GM21360 (cell line): Measurements from ENCODE around the gene PMS2.
"Not testable (repeated sequence)": the region's sequence is repeated elsewhere in the genome, so short reads cannot be mapped to it uniquely, and the experiment has no call there.

Experiments used
- ATAC-seq: cut with Tn5 transposase; IDR thresholded peaks from one replicate; pipeline ENCODE4 v1.9.1; 2021; ENCODE audit warnings: mild to moderate bottlenecking, moderate library complexity; ENCODE audit not compliant: unreplicated experiment

PMS2 gene, protein sequence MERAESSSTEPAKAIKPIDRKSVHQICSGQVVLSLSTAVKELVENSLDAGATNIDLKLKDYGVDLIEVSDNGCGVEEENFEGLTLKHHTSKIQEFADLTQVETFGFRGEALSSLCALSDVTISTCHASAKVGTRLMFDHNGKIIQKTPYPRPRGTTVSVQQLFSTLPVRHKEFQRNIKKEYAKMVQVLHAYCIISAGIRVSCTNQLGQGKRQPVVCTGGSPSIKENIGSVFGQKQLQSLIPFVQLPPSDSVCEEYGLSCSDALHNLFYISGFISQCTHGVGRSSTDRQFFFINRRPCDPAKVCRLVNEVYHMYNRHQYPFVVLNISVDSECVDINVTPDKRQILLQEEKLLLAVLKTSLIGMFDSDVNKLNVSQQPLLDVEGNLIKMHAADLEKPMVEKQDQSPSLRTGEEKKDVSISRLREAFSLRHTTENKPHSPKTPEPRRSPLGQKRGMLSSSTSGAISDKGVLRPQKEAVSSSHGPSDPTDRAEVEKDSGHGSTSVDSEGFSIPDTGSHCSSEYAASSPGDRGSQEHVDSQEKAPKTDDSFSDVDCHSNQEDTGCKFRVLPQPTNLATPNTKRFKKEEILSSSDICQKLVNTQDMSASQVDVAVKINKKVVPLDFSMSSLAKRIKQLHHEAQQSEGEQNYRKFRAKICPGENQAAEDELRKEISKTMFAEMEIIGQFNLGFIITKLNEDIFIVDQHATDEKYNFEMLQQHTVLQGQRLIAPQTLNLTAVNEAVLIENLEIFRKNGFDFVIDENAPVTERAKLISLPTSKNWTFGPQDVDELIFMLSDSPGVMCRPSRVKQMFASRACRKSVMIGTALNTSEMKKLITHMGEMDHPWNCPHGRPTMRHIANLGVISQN

DNA sequence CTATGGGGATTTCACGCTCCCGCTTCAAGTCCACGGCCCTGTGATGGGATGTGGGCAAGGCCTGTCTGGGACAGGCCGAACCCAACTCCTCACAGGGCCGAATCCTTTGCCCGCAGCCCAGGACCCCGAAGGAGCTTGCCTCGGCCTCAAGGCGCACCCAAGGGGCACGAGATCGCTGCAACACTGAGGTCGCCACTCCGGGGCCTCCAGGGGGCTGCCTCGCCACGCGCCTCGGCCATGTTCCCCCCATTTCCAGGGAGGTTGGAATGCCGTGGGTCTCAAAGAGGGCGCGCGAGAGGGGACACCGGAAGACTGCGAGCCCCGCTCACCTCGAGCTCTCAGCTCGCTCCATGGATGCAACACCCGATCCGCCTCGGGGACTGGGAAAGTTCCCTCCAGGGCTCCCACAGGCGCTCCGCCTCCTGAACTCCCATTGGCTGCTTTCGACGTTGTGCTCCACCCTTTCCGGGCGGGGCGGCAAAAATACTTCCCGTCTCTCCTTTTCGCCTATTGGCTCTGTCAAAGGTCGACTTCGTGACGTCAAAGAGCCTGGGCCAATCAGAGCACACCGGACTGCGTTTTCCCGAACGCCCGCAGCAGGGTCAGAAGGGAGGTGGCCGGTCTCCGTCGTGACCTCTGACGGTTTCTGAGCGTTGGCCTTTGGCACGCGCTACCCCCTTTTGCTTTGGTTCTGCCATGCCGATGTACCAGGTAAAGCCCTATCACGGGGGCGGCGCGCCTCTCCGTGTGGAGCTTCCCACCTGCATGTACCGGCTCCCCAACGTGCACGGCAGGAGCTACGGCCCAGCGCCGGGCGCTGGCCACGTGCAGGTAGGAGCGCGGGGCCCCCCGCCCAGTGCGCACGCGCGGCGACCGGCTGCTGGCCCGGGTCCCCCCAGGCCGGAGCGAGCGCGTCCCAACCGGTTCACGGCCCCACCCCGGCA lies at the start of gene PMS2, which contains the start of gene AIMP2:
PMS2 (minus strand) TSS at position 382 of the 944 bp plus-strand sequence; CDS start at position 352, 30 bp downstream.
AIMP2 (plus strand) TSS at position 605 of the 944 bp plus-strand sequence; CDS start at position 697, 92 bp downstream.
- peak; percentile 91 for ATAC-seq

- no peak for ATAC-seq
Observed at GRCh38 chr7:6057316-6058129, 48.7 kb upstream of the PMS2 start.

GRCh38 chr7:6056616-6057015 lies 47.8 kb upstream of the PMS2 start:
- ATAC-seq = no peak

DNA sequence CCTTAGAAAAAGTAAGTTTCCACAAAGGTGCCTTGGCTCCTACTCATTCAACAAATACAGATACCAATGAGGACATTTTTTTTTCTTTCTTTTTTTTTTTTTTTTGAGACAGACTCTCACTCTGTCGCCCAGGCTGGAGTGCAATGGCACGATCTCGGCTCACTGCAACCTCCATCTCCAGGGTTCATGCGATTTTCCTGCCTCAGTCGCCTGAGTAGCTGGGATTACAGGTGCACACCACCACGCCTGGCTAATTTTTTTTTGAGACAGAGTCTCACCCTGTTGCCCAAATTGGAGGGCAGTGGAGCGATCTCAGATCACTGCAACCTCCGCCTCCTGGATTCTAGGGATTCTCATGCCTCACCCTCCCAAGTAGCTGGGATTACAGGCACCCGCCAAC lies 42.3 kb upstream of the PMS2 start:
- not testable (repeated sequence) for ATAC-seq

GRCh38 chr7:6049780-6050179 lies 40.9 kb upstream of the PMS2 start:
- ATAC-seq = no peak

DNA sequence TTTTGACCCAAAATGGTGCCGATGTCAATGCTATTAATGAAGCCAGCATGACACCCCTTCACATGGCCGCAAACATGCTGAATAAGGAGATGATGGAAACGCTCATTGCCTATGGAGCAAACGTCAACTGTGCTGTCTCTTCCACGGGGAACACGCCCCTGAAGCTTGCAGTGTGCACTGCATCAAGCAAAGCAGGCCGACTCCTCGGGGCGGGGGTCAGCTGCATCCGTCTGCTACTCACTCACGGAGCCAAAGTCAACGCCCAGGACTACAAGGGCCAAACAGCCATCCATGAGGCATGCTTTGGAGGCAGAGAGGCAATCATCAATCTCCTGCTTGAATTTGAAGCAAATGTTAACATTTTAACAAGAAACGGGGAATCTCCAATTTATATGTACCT lies 26.8 kb upstream of the PMS2 start:
- ATAC-seq = no peak

- ATAC-seq = no peak
Observed at GRCh38 chr7:6035165-6035564, 26.3 kb upstream of the PMS2 start.

DNA sequence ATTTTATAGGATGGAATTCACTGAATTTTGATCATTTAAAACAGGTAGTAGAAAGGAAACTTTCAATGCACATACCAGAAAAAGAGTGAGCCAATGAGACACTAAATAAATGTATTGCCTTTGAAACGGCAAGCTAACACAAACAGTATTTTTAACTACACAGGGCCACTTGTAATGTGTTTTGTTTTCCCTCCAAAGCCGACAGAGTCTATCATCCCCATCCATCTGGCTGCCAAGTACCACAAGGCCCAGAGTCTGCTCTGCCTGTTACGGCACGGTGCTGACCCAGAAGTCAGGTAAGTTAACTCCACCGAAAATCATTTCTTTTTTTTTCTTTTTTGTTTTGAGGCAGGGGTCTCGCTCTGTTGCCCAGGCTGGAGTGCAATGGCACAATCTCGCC lies 23.8 kb upstream of the PMS2 start:
- no peak for ATAC-seq

DNA sequence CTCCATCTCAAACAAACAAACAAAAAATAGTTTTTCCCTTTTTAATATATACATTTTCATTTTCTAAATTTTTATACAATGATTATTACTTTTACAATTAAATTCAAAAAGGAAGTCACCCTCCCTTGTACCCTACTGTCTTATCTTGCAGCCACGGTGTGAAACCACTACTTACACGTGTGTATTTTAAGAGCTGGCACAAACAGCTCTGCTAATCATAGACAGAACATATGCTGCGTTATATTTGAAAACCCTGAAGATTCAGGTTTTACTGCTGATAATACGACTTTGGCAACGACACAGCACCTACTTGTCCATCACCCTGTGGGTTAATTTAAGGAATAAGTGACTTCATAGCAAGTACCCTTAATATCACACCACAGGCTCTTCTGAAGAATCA lies 23.3 kb upstream of the PMS2 start:
- ATAC-seq = no peak

- no peak for ATAC-seq
Observed at GRCh38 chr7:6031567-6031966, 22.7 kb upstream of the PMS2 start.

DNA sequence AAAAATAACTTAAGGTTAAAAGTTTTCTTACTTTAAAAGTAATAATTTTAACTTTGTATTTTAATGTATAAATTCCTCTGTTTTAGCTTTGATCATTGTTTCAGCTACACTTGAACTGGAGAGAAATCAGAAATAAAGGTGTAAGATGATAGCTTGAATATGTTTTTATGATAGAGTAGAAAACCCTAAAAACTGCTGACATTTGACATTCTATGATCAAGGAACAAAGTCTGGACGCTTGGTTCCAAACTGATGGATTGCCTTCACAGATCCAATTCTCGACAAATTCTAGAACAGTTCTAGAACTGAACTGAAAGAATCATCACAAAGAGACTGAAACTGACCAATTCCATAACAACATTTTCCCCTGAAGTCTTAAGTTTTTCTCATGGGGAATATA lies 22.1 kb upstream of the PMS2 start, which contains the start of gene ANKRD61:
ANKRD61 (plus strand) TSS at position 389 of the 400 bp plus-strand sequence; CDS start at position 389, 0 bp downstream.
- ATAC-seq = no peak

DNA sequence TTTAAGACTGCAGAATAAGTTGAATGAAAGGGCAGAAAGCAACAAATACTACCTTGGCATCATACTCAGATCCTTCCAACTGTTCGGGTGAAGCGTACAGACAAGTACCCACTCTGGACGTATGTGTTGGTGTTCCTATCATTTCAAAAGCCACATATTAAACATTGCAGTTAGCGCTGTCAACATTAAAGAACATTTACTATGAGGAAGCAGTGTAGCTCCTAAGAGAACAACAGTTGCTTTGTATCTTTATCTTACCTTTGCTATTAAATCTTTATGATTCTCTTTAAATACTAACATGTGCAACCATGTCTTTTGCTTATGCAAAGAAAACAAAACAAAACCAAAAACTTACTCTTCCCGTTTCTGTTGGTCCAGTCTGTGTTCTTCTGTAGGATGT lies 19.7 kb upstream of the PMS2 start:
- no peak for ATAC-seq

GRCh38 chr7:6027806-6028365 lies 19.0 kb upstream of the PMS2 start:
- ATAC-seq = no peak

DNA sequence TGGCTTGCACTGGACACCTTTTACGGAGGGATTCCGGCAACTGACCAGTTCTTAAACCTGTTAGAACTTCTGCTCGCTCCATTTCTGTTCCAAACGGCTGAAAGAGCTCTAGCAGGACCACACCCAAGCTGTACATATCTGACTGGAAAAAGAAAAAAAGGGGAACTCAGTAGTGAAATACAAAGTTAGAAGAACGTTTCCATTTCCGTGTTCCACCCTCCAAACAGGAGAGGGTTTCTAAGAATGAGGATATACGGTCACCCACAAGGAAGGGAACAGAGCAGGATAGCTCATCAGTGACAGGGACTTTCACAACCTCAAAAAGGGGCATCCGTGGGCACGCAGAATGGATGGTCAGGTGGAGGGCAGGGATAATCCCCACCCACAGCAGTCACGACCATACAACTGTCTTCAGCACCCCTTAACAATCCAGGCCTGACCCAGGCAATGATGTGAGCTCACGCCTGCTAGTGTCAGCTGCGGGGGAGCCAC lies 18.0 kb upstream of the PMS2 start:
- ATAC-seq = no peak

GRCh38 chr7:6026011-6026819 lies 17.4 kb upstream of the PMS2 start:
- ATAC-seq = peak; percentile 71

DNA sequence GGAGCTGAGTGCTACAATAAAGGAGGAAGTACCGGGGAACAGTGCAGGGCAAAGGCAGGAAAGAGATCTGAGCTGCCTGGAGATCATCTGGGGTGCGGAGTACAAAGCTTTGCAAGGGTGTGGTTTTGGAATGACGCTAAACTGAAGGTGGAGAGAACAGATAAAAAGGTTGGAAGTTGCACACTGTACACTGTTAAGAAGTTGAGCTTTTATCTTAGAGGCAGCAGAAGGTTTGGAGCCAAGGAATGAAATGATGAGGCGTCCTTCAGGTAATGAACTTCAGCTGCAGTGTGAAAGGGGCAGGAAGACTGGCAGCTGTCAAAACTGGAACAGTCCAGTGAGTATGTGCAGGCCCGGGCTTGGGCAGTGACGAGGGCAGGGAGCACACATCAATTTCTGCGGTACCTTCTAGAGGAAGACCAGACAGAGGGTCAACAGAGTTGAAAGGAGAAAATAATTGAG lies 15.2 kb upstream of the PMS2 start:
- ATAC-seq = no peak

DNA sequence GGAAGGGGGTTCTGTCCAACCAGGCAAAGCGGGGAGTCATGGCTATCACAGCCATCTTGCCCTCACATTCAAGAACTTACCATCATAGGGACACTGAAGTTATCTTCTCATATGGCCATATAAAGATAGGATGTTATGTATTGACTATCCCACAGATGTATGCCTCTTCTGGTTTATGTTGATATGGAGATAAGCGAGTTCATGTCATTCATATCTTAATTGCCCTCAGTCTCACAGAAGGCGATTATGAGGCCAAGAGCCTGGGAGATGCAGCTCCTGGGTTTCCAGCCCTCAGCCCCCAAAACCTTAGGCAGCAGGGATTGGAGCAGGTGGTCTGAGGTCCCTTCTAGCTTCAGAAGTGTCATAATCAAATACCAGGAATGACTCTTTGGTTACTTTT lies 13.9 kb upstream of the PMS2 start:
- no peak for ATAC-seq
